ENCODE results near the gene SMYD2. TPM values are rescaled to one million over a fixed set of nuclear protein-coding genes. Genes with fewer than 3 reads are reported as not detected.
A peak's percentile ranks its signal among the peaks of the same experiment; 100 is the strongest.

The SMYD2 gene
- total and polyA plus RNA-seq, 2 of the 8 experiments (the other 6 are each of a cell fraction or from before 2014, with no cell fraction given): 3.0 to 5.2 TPM

- TF ChIP-seq CTBP2 (IDR thresholded peaks at IDR 0.05; ENCODE audit: borderline replicate concordance, insufficient read depth, insufficient read length, low read length): peak; percentile 77
- no peak for TF ChIP-seq POLR2AphosphoS5 (IDR thresholded peaks at IDR 0.05; ENCODE audit: low read depth, low read length)
- no peak for TF ChIP-seq KDM4A (IDR thresholded peaks at IDR 0.05; ENCODE audit: low read depth, low read length, severe bottlenecking)
- 0 out of 4 replicates have a peak, but pooled peaks of 1 of the 2 experiments have one; percentile 35 for TF ChIP-seq SIN3A (conservative IDR thresholded peaks at IDR 0.05 in 1 of 2, IDR thresholded peaks at IDR 0.05 in 1 of 2; ENCODE audit: low read depth in 1 of 2, low read length in 2 of 2)
- TF ChIP-seq EZH2 (IDR thresholded peaks at IDR 0.05; ENCODE audit: low read depth, low read length, severe bottlenecking): no peak
- TF ChIP-seq MAFK (IDR thresholded peaks at IDR 0.05; ENCODE audit: low read depth, low read length): no peak
- TF ChIP-seq RXRA (IDR thresholded peaks at IDR 0.05; ENCODE audit: insufficient read depth, low read depth, low read length): no peak
- no peak for TF ChIP-seq KDM5A (IDR thresholded peaks at IDR 0.05; ENCODE audit: low read length)
- TF ChIP-seq YY1 (IDR thresholded peaks at IDR 0.05; ENCODE audit: low read depth, low read length): no peak
- TF ChIP-seq TBP (IDR thresholded peaks at IDR 0.05; ENCODE audit: low read depth, low read length): no peak
- TF ChIP-seq GTF2F1 (IDR thresholded peaks at IDR 0.05; ENCODE audit: borderline replicate concordance, low read depth, low read length): no peak
- no peak for TF ChIP-seq TCF12 (IDR thresholded peaks at IDR 0.05; ENCODE audit: low read depth, low read length)
Measured at GRCh38 chr1:214312530-214313051, 31.6 kb downstream of the SMYD2 start (continued).

Data from H1 (cell line).